Lower leg skin (tissue), 3 donors: ENCODE results near the gene EFCAB11.

Experiments
- POLR2A ChIP-seq, 2 donors: fragments of 450-650 bp; IDR thresholded peaks; one replicate each; pipeline ENCODE4 v1.6.1; 2016 to 2017; ENCODE audit warnings: antibody characterized with exemption in 2 of 2, mild to moderate bottlenecking in 1 of 2, moderate library complexity in 1 of 2
- TF ChIP-seq, protein P1 (sequence below), 3 donors: fragments of 450-650 bp; IDR thresholded peaks; one replicate each; pipeline ENCODE4 v1.5.1; 2016; ENCODE audit warnings: antibody characterized with exemption in 3 of 3, mild to moderate bottlenecking in 3 of 3, moderate library complexity in 2 of 3

- TF ChIP-seq, protein P1, sequence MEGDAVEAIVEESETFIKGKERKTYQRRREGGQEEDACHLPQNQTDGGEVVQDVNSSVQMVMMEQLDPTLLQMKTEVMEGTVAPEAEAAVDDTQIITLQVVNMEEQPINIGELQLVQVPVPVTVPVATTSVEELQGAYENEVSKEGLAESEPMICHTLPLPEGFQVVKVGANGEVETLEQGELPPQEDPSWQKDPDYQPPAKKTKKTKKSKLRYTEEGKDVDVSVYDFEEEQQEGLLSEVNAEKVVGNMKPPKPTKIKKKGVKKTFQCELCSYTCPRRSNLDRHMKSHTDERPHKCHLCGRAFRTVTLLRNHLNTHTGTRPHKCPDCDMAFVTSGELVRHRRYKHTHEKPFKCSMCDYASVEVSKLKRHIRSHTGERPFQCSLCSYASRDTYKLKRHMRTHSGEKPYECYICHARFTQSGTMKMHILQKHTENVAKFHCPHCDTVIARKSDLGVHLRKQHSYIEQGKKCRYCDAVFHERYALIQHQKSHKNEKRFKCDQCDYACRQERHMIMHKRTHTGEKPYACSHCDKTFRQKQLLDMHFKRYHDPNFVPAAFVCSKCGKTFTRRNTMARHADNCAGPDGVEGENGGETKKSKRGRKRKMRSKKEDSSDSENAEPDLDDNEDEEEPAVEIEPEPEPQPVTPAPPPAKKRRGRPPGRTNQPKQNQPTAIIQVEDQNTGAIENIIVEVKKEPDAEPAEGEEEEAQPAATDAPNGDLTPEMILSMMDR (IDR thresholded peaks at IDR 0.05), result no peak
- no peak for TF ChIP-seq POLR2A (IDR thresholded peaks at IDR 0.05)
Observed at GRCh38 chr14:89805501-89805900, 149.0 kb downstream of the EFCAB11 start.
